GM19438 (cell line): ENCODE measurements around the gene RMND5A.
A peak's percentile ranks its signal among the peaks of the same experiment; 100 is the strongest.

Experiments used
- ATAC-seq: cut with Tn5 transposase; IDR thresholded peaks from one replicate; pipeline ENCODE4 v1.9.1; 2021; ENCODE audit warnings: low read depth; ENCODE audit not compliant: unreplicated experiment

RMND5A gene

GRCh38 chr2:86760371-86760770 is 40.3 kb downstream of the RMND5A start:
- ATAC-seq, result no peak

GRCh38 chr2:86764661-86765309 is 44.7 kb downstream of the RMND5A start:
- peak; percentile 84 for ATAC-seq

GRCh38 chr2:86765310-86765695 is 45.2 kb downstream of the RMND5A start:
- ATAC-seq, result no peak

GRCh38 chr2:86768189-86768949 is 48.3 kb downstream of the RMND5A start:
- ATAC-seq, result no peak

GRCh38 chr2:86769838-86770237 is 49.7 kb downstream of the RMND5A start:
- ATAC-seq, result no peak

GRCh38 chr2:86770816-86771301 is 50.8 kb downstream of the RMND5A start:
- ATAC-seq, result no peak

- no peak for ATAC-seq
Observed at GRCh38 chr2:86772611-86773010, 52.5 kb downstream of the RMND5A start.

GRCh38 chr2:86774862-86775261 is 54.8 kb downstream of the RMND5A start:
- ATAC-seq, result no peak

GRCh38 chr2:86775338-86775737 is 55.2 kb downstream of the RMND5A start:
- ATAC-seq, result no peak

GRCh38 chr2:86776532-86776931 is 56.4 kb downstream of the RMND5A start:
- ATAC-seq, result no peak

- no peak for ATAC-seq
Observed at GRCh38 chr2:86778957-86779356, 58.9 kb downstream of the RMND5A start.

GRCh38 chr2:86779971-86780370 is 59.9 kb downstream of the RMND5A start:
- ATAC-seq, result no peak

GRCh38 chr2:86781363-86781762 is 61.3 kb downstream of the RMND5A start:
- no peak for ATAC-seq

- ATAC-seq, result no peak
Observed at GRCh38 chr2:86782748-86783147, 62.7 kb downstream of the RMND5A start.

GRCh38 chr2:86783615-86784339 is 63.7 kb downstream of the RMND5A start:
- ATAC-seq, result peak; percentile 91

GRCh38 chr2:86785456-86785855 is 65.4 kb downstream of the RMND5A start:
- no peak for ATAC-seq

GRCh38 chr2:86786001-86786536 is 66.0 kb downstream of the RMND5A start:
- ATAC-seq, result no peak

GRCh38 chr2:86787736-86788135 is 67.6 kb downstream of the RMND5A start:
- no peak for ATAC-seq

- ATAC-seq, result no peak
Observed at GRCh38 chr2:86788165-86788564, 68.1 kb downstream of the RMND5A start.

GRCh38 chr2:86788881-86789686 is 69.0 kb downstream of the RMND5A start:
- ATAC-seq, result no peak
